HL-60 (cell line): ENCODE results near the gene ISG15.

Experiments used
- DNase-seq, 2 experiments: peaks; one replicate each; pipeline ENCODE4 v3.0.0-alpha.2; 2010 to 2020; ENCODE audit warnings: low read depth in 1 of 2, low spot score in 1 of 2
- H3K27ac ChIP-seq: fragments of 250-450 bp; sonication (Bioruptor Pico); replicated peaks from 2 replicates; pipeline ENCODE4 v1.5.1; 2020; ENCODE audit warnings: mild to moderate bottlenecking, moderate library complexity
- H3K27me3 ChIP-seq: fragments of 250-450 bp; sonication (Bioruptor Pico); 2 replicates; pipeline ENCODE4 v1.5.1; 2021; ENCODE audit warnings: mild to moderate bottlenecking, moderate library complexity; ENCODE audit not compliant: insufficient read depth, poor library complexity, severe bottlenecking
- H3K4me3 ChIP-seq: replicated peaks from 2 replicates; pipeline ENCODE4 v1.5.1; 2011; ENCODE audit warnings: mild to moderate bottlenecking, control low read depth, low read length; ENCODE audit not compliant: insufficient read depth
- CTCF ChIP-seq: IDR thresholded peaks from one replicate; pipeline ENCODE4 v1.5.1; 2011; ENCODE audit warnings: low read length, control low read depth, inconsistent platforms; ENCODE audit not compliant: insufficient read depth
- GABPA ChIP-seq: IDR thresholded peaks from 2 replicates; pipeline ENCODE4 v1.6.1; 2012; ENCODE audit warnings: low read depth
- POLR2AphosphoS5 ChIP-seq: IDR thresholded peaks from 2 replicates; pipeline ENCODE4 v1.6.1; 2012; ENCODE audit warnings: low read depth
- REST ChIP-seq: IDR thresholded peaks from 2 replicates; pipeline ENCODE4 v1.6.1; 2012; ENCODE audit warnings: low read depth; ENCODE audit not compliant: insufficient replicate concordance
- SPI1 ChIP-seq: IDR thresholded peaks from 2 replicates; pipeline ENCODE4 v1.6.1; 2012; ENCODE audit warnings: low read depth, mild to moderate bottlenecking, borderline replicate concordance

The ISG15 gene

GRCh38 chr1:1047407-1047806 lies 34.1 kb downstream of the ISG15 start:
- H3K4me3 ChIP-seq = no peak overlapping the region
- DNase-seq = no peak
- TF ChIP-seq POLR2AphosphoS5 (no peak), CTCF (no peak), SPI1 (no peak), GABPA (no peak), REST (no peak)
- no peak overlapping the region for H3K27ac ChIP-seq
- H3K27me3 ChIP-seq = no peaks in the 10 kb centered on the region

GRCh38 chr1:1047963-1048362 lies 34.7 kb downstream of the ISG15 start:
- Histone ChIP-seq H3K27ac (no peak overlapping the region), H3K27me3 (no peaks in the 10 kb centered on the region), H3K4me3 (no peak overlapping the region)
- TF ChIP-seq REST = no peak
- TF ChIP-seq SPI1 = no peak
- no peak for TF ChIP-seq POLR2AphosphoS5
- no peak for TF ChIP-seq CTCF
- no peak for TF ChIP-seq GABPA
- no peak for DNase-seq

- TF ChIP-seq GABPA (no peak), REST (no peak), POLR2AphosphoS5 (no peak), SPI1 (no peak), CTCF (no peak)
- DNase-seq = no peak
- no peaks in the 10 kb centered on the region for H3K27me3 ChIP-seq
These were observed 35.5 kb downstream of the ISG15 start for GRCh38 chr1:1048765-1049164.

More at GRCh38 chr1:1048765-1049164, 35.5 kb downstream of the ISG15 start:
- Histone ChIP-seq H3K27ac (no peak overlapping the region), H3K4me3 (no peak overlapping the region)
